Lower leg skin (tissue), 3 donors: ENCODE results near the gene PEX13.

Source experiments
- POLR2A ChIP-seq, 2 donors: fragments of 450-650 bp; IDR thresholded peaks; one replicate each; pipeline ENCODE4 v1.6.1; 2016 to 2017; ENCODE audit warnings: antibody characterized with exemption in 2 of 2, mild to moderate bottlenecking in 1 of 2, moderate library complexity in 1 of 2
- TF ChIP-seq, protein P1 (sequence below), 3 donors: fragments of 450-650 bp; IDR thresholded peaks; one replicate each; pipeline ENCODE4 v1.5.1; 2016; ENCODE audit warnings: antibody characterized with exemption in 3 of 3, mild to moderate bottlenecking in 3 of 3, moderate library complexity in 2 of 3

DNA sequence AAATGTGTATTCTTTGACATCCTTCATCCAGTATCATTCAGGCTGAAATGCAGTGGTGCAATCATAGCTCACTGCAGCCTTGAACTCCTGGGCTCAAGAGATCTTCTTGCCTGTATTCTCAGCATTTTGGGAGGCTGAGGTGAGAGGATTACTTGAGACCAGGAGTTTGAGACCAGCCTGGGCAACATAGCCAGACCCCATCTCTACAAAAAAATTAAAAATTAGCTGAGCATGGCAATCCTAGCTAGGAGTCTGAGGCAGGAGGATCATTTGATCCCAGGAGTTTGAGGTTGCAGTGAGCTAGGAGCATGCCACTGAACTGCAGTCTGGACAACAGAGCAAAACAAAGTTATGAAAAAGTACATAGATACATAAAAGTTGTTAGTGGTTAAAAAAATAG is 72.3 kb downstream of the PEX13 start:
- TF ChIP-seq, protein P1, sequence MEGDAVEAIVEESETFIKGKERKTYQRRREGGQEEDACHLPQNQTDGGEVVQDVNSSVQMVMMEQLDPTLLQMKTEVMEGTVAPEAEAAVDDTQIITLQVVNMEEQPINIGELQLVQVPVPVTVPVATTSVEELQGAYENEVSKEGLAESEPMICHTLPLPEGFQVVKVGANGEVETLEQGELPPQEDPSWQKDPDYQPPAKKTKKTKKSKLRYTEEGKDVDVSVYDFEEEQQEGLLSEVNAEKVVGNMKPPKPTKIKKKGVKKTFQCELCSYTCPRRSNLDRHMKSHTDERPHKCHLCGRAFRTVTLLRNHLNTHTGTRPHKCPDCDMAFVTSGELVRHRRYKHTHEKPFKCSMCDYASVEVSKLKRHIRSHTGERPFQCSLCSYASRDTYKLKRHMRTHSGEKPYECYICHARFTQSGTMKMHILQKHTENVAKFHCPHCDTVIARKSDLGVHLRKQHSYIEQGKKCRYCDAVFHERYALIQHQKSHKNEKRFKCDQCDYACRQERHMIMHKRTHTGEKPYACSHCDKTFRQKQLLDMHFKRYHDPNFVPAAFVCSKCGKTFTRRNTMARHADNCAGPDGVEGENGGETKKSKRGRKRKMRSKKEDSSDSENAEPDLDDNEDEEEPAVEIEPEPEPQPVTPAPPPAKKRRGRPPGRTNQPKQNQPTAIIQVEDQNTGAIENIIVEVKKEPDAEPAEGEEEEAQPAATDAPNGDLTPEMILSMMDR (IDR thresholded peaks at IDR 0.05) = no peak
- no peak for TF ChIP-seq POLR2A (IDR thresholded peaks at IDR 0.05)
